Calu3 (cell line): ENCODE results near the gene WBP2NL. TPM values are rescaled to one million over a fixed set of nuclear protein-coding genes. Genes with fewer than 3 reads are reported as not detected.

ENCODE experiments used
- BruUV-seq: library from RNA; stranded (reverse); fragments of 400-500 nt; replicated peaks from 2 replicates; lab custom pipeline; 2021; lab: Mats Ljungman, UMichigan
- CTCF ChIA-PET: fragments of 300-600 bp; sonication (Branson Sonifier 250); formaldehyde crosslinking; loops from one replicate; lab custom pipeline; 2022; ENCODE audit warnings: antibody characterized with exemption; lab: Charles Lee
- DNase-seq: peaks from one replicate; pipeline ENCODE4 v3.0.0; 2022
- H3K27ac Mint-ChIP-seq: one replicate; pipeline ENCODE4 v1.8.0; 2022; ENCODE audit warnings: mixed read lengths; ENCODE audit not compliant: unreplicated experiment
- H3K27me3 Mint-ChIP-seq: one replicate; pipeline ENCODE4 v1.8.0; 2022; ENCODE audit warnings: mixed read lengths; ENCODE audit not compliant: unreplicated experiment
- H3K36me3 Mint-ChIP-seq: one replicate; pipeline ENCODE4 v1.8.0; 2022; ENCODE audit warnings: mild to moderate bottlenecking, moderate library complexity, mixed read lengths; ENCODE audit not compliant: insufficient read depth, unreplicated experiment
- H3K4me1 Mint-ChIP-seq: one replicate; pipeline ENCODE4 v1.8.0; 2022; ENCODE audit warnings: mild to moderate bottlenecking, low read depth, mixed read lengths; ENCODE audit not compliant: unreplicated experiment
- H3K4me3 Mint-ChIP-seq: one replicate; pipeline ENCODE4 v1.8.0; 2022; ENCODE audit warnings: mild to moderate bottlenecking, low read depth, moderate library complexity, mixed read lengths; ENCODE audit not compliant: unreplicated experiment
- H3K9me3 Mint-ChIP-seq: one replicate; pipeline ENCODE4 v1.8.0; 2022; ENCODE audit warnings: low read depth, mixed read lengths; ENCODE audit not compliant: unreplicated experiment
- CTCF ChIP-seq: fragments of 200-600 bp; IDR thresholded peaks from one replicate; pipeline ENCODE4 v1.8.0; 2022; ENCODE audit warnings: antibody characterized with exemption; ENCODE audit not compliant: unreplicated experiment
- intact Hi-C: fragments of 100-400 bp; cut with micrococcal nuclease; formaldehyde crosslinking; loops from one replicate; pipeline ENCODE4 v1.10.0; 2022; ENCODE audit not compliant: unreplicated experiment
- total RNA-seq: library from RNA; stranded (reverse); gene quantifications from 2 replicates; pipeline ENCODE4 v1.2.3, GENCODE V29; 2022

Gene WBP2NL
- total RNA-seq, 1 experiment from 2014 or later, result 2.8 TPM

DNA sequence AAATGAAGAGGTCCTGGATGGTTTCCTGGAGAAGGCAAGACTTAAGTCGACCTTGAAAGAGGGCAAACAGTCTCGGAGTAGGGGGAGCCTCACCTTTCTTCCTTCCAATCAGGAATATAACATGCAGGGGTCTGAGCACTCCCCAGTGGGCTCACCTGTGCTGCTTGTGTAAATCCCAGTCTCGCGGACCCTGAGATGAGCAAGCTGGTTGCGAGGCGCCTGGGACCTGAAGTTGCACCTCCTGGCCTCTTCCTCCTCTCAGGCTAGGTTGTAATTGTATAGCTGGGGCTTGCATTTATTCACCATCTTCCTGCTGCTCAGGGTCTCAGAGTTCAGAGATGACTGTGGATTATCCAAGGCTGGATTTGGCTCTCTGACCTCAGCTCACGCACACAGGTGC is 7.5 kb upstream of the WBP2NL start:
- Mint-ChIP-seq H3K9me3 (no peaks in the 10 kb centered on the region), H3K36me3 (no peaks in the 10 kb centered on the region), H3K27ac (no peak overlapping the region), H3K4me3 (no peak overlapping the region), H3K27me3 (peaks cover 36% of the 10 kb centered on the region), H3K4me1 (no peaks in the 10 kb centered on the region)
- intact Hi-C loops, result no loop called here
- CTCF ChIA-PET, result no interaction called here
- no peak for DNase-seq
- TF ChIP-seq CTCF, result no peak
- no TSS peak for BruUV-seq

DNA sequence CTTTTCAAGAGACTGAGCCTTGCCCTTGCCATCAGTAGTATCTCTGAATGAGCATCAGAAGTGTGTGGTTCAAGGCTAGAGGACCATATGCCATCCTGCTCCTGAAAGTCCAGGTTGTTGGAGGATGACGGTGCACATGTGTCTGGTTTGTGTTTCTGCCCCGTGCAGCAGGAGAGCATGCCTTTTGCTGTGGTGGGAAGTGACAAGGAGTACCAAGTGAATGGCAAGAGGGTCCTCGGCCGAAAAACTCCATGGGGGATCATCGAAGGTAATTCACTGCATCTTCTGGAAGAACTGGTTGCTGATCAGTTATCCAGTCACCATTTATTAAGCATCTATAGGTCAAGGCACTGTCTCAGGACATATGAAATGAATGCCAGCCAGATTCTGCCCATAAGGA is 6.1 kb upstream of the WBP2NL start:
- intact Hi-C loops, result no loop called here
- no peaks in the 10 kb centered on the region for H3K36me3 Mint-ChIP-seq
- CTCF ChIA-PET, result no interaction called here
- no TSS peak for BruUV-seq
- H3K4me1 Mint-ChIP-seq, result no peaks in the 10 kb centered on the region
- H3K9me3 Mint-ChIP-seq, result no peaks in the 10 kb centered on the region
- no peak overlapping the region for H3K4me3 Mint-ChIP-seq
- no peak overlapping the region for H3K27ac Mint-ChIP-seq
- peaks cover 43% of the 10 kb centered on the region for H3K27me3 Mint-ChIP-seq
- no peak for DNase-seq
- no peak for TF ChIP-seq CTCF

GRCh38 chr22:41995211-41995610 is 3.4 kb upstream of the WBP2NL start:
- H3K27me3 Mint-ChIP-seq, result peaks cover 56% of the 10 kb centered on the region
- no peak overlapping the region for H3K27ac Mint-ChIP-seq
- intact Hi-C loops, result no loop called here
- BruUV-seq, result no TSS peak
- peaks cover 10% of the 10 kb centered on the region for H3K4me1 Mint-ChIP-seq
- peaks cover 21% of the 10 kb centered on the region for H3K36me3 Mint-ChIP-seq
- no peak for DNase-seq
- no peak overlapping the region for H3K4me3 Mint-ChIP-seq
- peaks cover 3% of the 10 kb centered on the region for H3K9me3 Mint-ChIP-seq
- TF ChIP-seq CTCF, result no peak
- CTCF ChIA-PET, result no interaction called here

GRCh38 chr22:41996826-41997225 is 1.8 kb upstream of the WBP2NL start:
- intact Hi-C loops, result no loop called here
- H3K27ac Mint-ChIP-seq, result no peak overlapping the region

More at GRCh38 chr22:41996826-41997225, 1.8 kb upstream of the WBP2NL start:
- Mint-ChIP-seq H3K9me3 (peaks cover 3% of the 10 kb centered on the region), H3K36me3 (peaks cover 25% of the 10 kb centered on the region), H3K4me3 (no peak overlapping the region), H3K27me3 (peaks cover 56% of the 10 kb centered on the region), H3K4me1 (peaks cover 10% of the 10 kb centered on the region)
- CTCF ChIA-PET, result no interaction called here
- TF ChIP-seq CTCF, result no peak
- no TSS peak for BruUV-seq
- no peak for DNase-seq
